GM12874 (cell line): ENCODE data around the gene FGG.

Experiments
- CTCF ChIP-seq: IDR thresholded peaks from 2 replicates; pipeline ENCODE4 v1.5.1; 2011; ENCODE audit warnings: low read depth, mild to moderate bottlenecking, control low read depth, low read length, moderate library complexity; ENCODE audit not compliant: insufficient read depth

Gene FGG

GRCh38 chr4:154590329-154591006 lies 22.0 kb downstream of the FGG start, which contains the start of gene FGA:
Gene FGA (minus strand): TSS chr4:154590742. CDS start chr4:154590687, 55 bp downstream.
- no peak for TF ChIP-seq CTCF

GRCh38 chr4:154589296-154590197 lies 22.9 kb downstream of the FGG start:
- no peak for TF ChIP-seq CTCF

- no peak for TF ChIP-seq CTCF
Observed at GRCh38 chr4:154588198-154588597, 24.3 kb downstream of the FGG start.

- TF ChIP-seq CTCF, result no peak
Observed at GRCh38 chr4:154586296-154587033, 26.0 kb downstream of the FGG start.

GRCh38 chr4:154585369-154586018 lies 27.0 kb downstream of the FGG start:
- TF ChIP-seq CTCF, result no peak

GRCh38 chr4:154584259-154584658 lies 28.2 kb downstream of the FGG start:
- TF ChIP-seq CTCF, result no peak
